Glutamatergic neuron (in vitro differentiated cells): Measurements from ENCODE around the gene ANKRD33B. TPM values are rescaled to one million over a fixed set of nuclear protein-coding genes. Genes with fewer than 3 reads are reported as not detected.

Source experiments
- DNase-seq: peaks from one replicate; pipeline ENCODE4 v3.0.0; 2022
- H3K27ac Mint-ChIP-seq: one replicate; pipeline ENCODE4 v1.8.0; 2020; ENCODE audit warnings: mild to moderate bottlenecking, mixed read lengths, inconsistent platforms; ENCODE audit not compliant: unreplicated experiment
- H3K27me3 Mint-ChIP-seq: one replicate; pipeline ENCODE4 v1.8.0; 2020; ENCODE audit warnings: mild to moderate bottlenecking, moderate library complexity, mixed read lengths, inconsistent platforms; ENCODE audit not compliant: unreplicated experiment
- H3K36me3 Mint-ChIP-seq: one replicate; pipeline ENCODE4 v1.8.0; 2020; ENCODE audit warnings: mild to moderate bottlenecking, mixed read lengths, inconsistent platforms; ENCODE audit not compliant: unreplicated experiment
- H3K4me1 Mint-ChIP-seq: one replicate; pipeline ENCODE4 v1.8.0; 2020; ENCODE audit warnings: mild to moderate bottlenecking, low read depth, mixed read lengths, inconsistent platforms; ENCODE audit not compliant: unreplicated experiment
- H3K4me3 Mint-ChIP-seq: one replicate; pipeline ENCODE4 v1.8.0; 2020; ENCODE audit warnings: mild to moderate bottlenecking, mixed read lengths, inconsistent platforms; ENCODE audit not compliant: unreplicated experiment
- H3K9me3 Mint-ChIP-seq: one replicate; pipeline ENCODE4 v1.8.0; 2020; ENCODE audit warnings: mild to moderate bottlenecking, moderate library complexity, mixed read lengths, inconsistent platforms; ENCODE audit not compliant: unreplicated experiment
- CTCF ChIP-seq: fragments of 200-600 bp; sonication (generic); IDR thresholded peaks from one replicate; pipeline ENCODE4 v1.5.0; 2021; ENCODE audit not compliant: partially characterized antibody, unreplicated experiment
- total RNA-seq: library from RNA; stranded (reverse); fragmentation: NEBNext Ultra II Directional; extraction: Animal tissue kit (Norgen Biotek cat#: 25700); gene quantifications from one replicate; pipeline ENCODE4 v1.2.1, GENCODE V29; 2021; ENCODE audit not compliant: unreplicated experiment

Gene ANKRD33B
- total RNA-seq, 1 donor from 2014 or later, result 14.5 TPM

GRCh38 chr5:10596886-10597451 lies 33.1 kb downstream of the ANKRD33B start:
- Mint-ChIP-seq H3K4me1 (peaks cover 27% of the 10 kb centered on the region), H3K27ac (no peak overlapping the region), H3K36me3 (no peaks in the 10 kb centered on the region), H3K27me3 (peaks cover 6% of the 10 kb centered on the region), H3K4me3 (no peak overlapping the region), H3K9me3 (peaks cover 24% of the 10 kb centered on the region)
- TF ChIP-seq CTCF, result no peak
- DNase-seq, result no peak

GRCh38 chr5:10599113-10599512 lies 35.2 kb downstream of the ANKRD33B start:
- no peak overlapping the region for H3K4me3 Mint-ChIP-seq
- H3K27me3 Mint-ChIP-seq, result peaks cover 5% of the 10 kb centered on the region
- H3K4me1 Mint-ChIP-seq, result peaks cover 20% of the 10 kb centered on the region
- no peak for TF ChIP-seq CTCF
- peaks cover 20% of the 10 kb centered on the region for H3K9me3 Mint-ChIP-seq
- no peak for DNase-seq
- H3K27ac Mint-ChIP-seq, result no peak overlapping the region
- H3K36me3 Mint-ChIP-seq, result no peaks in the 10 kb centered on the region

- TF ChIP-seq CTCF, result no peak
- Mint-ChIP-seq H3K4me1 (peaks cover 16% of the 10 kb centered on the region), H3K4me3 (no peak overlapping the region), H3K9me3 (peaks cover 16% of the 10 kb centered on the region), H3K36me3 (no peaks in the 10 kb centered on the region), H3K27me3 (peaks cover 5% of the 10 kb centered on the region), H3K27ac (no peak overlapping the region)
- no peak for DNase-seq
Observed at GRCh38 chr5:10599862-10600284, 36.0 kb downstream of the ANKRD33B start.

GRCh38 chr5:10600626-10601245 lies 36.9 kb downstream of the ANKRD33B start:
- H3K36me3 Mint-ChIP-seq, result no peaks in the 10 kb centered on the region
- no peak for DNase-seq
- peaks cover 10% of the 10 kb centered on the region for H3K9me3 Mint-ChIP-seq
- H3K27ac Mint-ChIP-seq, result no peak overlapping the region
- H3K4me1 Mint-ChIP-seq, result peaks cover 11% of the 10 kb centered on the region
- no peak overlapping the region for H3K4me3 Mint-ChIP-seq
- H3K27me3 Mint-ChIP-seq, result peaks cover 3% of the 10 kb centered on the region
- no peak for TF ChIP-seq CTCF
